Urothelium cell line (cell line): ENCODE data around the gene PPARA.
A peak's percentile ranks its signal among the peaks of the same experiment; 100 is the strongest.

Experiments
- DNase-seq: peaks from one replicate; pipeline ENCODE4 v3.0.0; 2011; ENCODE audit warnings: low spot score, mixed read lengths
- FAIRE-seq: peaks from 2 replicates; lab custom pipeline; 2011; peaks lifted over from hg19 to GRCh38; lab: Jason Lieb, UNC

PPARA gene

DNA sequence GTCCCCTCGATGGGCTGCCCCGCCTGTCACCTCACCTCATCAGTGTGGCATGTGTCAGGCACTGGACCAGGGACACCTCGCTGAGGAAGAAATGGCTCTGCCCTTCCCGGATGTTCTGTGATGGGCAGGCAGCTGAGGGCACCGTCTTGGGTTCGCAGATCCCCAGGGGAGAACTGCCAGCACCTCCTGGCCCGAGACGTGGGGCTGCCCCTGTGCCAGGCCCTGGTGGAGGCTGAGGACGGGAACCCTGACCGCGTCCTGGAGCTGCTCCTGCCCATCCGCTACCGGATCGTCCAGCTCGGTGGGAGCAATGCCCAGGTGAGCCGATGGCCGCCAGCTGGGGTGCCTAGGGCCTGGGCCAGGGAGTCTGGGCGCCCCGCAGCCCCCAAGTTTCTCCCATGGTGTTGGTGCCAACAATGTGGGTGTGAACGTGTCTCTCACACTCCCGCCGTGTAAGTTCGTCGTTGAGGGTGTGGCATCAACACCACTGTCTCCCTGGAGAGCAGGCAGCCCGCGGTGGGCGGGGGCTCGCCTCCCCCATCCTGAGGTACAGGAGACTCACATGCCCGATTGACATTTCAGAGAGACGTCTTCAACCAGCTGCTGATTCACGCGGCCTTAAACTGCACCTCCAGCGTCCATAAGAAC lies 139.0 kb downstream of the PPARA start:
- DNase-seq (no peak), FAIRE-seq (peak; percentile 23)

DNA sequence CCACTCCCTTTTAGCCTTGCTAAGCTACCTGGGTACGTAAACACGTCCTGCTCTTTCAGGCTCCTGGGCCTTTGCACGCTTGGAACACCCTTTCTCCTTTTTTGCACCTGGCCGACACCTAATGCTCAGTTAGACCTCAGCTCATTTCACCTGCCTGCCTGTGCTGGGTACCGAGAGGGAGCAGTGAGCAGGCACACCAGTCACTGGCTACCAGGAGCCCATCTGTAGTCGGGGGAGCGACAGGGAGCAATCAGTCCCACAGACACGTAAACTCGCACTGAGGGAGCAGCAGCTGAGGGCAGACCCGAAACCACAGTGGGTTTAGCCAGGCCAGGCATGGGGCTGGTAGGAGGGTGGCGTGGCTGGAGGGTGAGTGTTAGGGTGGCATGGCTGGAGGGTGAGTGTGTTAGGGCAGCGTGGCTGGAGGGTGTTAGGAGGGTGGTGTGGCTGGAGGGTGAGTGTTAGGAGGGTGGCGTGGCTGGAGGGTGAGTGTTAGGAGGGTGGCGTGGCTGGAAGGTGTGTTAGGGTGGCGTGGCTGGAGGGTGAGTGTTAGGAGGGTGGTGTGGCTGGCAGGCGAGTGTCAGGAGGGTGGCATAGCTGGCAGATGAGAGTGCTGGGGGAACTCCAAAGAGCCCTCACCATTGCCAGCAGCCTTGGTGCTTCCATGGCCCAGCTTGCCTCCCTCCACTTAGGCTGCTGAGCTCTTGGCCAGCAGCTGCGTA lies 140.0 kb downstream of the PPARA start:
- DNase-seq: no peak
- FAIRE-seq: peak; percentile 13

DNA sequence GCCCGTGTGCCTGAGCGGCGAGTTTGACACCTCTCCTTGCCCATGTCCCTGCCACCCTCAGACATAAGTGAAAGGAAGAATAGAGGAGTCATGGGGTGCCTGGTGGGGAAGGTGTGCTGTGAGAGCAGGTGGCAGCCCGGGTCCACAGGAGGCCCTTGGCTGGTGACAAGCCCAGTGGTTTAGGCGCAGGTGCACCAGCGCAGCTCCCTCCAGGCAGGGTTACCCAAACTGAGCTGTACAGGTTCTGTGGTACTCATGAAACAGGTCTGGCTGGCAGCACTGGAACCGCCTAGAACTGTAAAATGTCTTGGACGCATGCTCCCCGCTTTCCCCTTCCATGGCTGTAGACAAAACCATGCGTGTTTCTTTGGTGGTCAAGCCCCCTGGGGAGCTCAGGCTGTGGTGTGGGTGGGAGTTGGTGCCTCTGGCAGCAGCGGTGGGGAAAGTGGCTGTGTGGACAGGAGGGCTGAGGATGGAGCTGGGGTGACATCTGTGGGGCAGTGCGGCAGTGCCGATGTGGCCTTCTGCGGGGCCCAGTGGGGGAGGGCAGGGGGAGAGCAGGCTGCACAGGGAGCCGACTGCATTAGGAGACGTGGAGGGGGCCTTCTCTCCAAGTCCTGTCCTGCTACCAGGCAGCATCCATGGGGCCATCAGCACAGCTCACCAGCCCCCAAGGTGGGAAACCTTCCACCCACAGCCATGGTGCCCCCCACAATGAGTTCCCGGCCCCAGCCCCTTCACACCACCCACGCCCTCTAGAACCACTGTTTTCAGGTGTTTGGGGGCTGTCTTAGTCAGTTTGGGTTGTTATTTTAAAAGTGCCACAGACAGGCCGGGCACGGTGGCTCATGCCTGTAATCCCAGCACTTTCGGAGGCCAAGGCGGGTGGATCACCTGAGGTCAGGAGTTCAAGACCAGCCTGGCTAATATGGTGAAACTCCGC lies 140.8 kb downstream of the PPARA start:
- no peak for DNase-seq
- peak; percentile 46 for FAIRE-seq

DNA sequence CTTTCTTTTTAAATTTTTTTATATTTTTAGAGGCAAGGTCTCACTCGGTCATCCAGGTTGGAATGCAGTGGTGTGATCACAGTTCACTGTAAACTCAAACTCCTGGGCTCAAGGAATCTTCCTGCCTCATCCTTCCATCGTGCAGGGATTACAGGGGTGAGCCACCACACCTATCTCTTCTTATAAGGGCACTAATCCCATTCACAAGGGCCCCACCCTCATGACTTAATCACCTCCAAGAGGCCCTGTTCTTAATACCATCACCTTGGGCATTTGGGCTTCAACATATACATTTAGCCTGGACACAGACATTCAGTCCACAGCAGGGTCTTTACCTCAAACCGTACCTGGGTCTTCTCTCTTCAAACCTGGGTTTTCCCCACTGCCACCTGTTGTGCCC lies 141.8 kb downstream of the PPARA start:
- FAIRE-seq (no peak), DNase-seq (no peak)

DNA sequence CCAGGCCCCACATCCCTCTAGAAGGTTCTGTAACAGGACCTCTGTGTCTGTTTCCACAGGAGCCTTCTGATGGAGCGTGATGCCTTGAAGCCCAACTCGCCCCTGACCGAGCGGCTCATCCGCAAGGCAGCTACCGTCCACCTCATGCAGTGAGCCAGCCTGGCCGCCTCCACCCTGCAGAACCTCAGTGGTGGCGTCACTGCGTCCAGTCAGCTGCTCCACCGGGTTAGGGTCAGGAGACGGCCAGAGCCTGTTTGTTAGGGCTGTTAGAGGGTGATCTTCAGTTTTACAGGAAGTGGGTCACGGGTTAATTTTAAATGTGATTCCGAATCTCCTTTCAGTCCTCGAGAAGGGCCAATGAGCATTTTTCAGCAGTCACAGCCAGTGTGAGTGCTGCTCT lies 142.4 kb downstream of the PPARA start:
- FAIRE-seq (no peak), DNase-seq (no peak)
